Cardiac muscle cell (in vitro differentiated cells and primary cell): ENCODE measurements around the gene FAM120A. TPM values are rescaled to one million over a fixed set of nuclear protein-coding genes. Genes with fewer than 3 reads are reported as not detected.

Experiments used
- DNase-seq, 2 donors: peaks; one replicate each; pipeline versions ENCODE4 v3.0.0 to v3.0.0-alpha.2; 2010 to 2017; ENCODE audit warnings: low read depth in 1 of 2, low spot score in 1 of 2
- H3K27ac ChIP-seq: fragments of 200-600 bp; sonication (generic); 2 replicates; pipeline ENCODE4 v1.5.1; 2016
- H3K27me3 ChIP-seq: fragments of 200-600 bp; sonication (generic); 2 replicates; pipeline ENCODE4 v1.6.0; 2016; ENCODE audit warnings: control low read depth
- H3K36me3 ChIP-seq: fragments of 200-600 bp; sonication (generic); 2 replicates; pipeline ENCODE4 v1.5.1; 2016; ENCODE audit warnings: control low read depth
- H3K4me1 ChIP-seq: fragments of 200-600 bp; sonication (generic); 2 replicates; pipeline ENCODE4 v1.8.1; 2017; ENCODE audit warnings: low read depth, mild to moderate bottlenecking, mixed run types
- H3K4me3 ChIP-seq: fragments of 200-600 bp; sonication (generic); 2 replicates; pipeline ENCODE4 v1.5.1; 2016; ENCODE audit warnings: mild to moderate bottlenecking
- H3K9me3 ChIP-seq: fragments of 200-600 bp; sonication (generic); 2 replicates; pipeline ENCODE4 v1.5.1; 2017; ENCODE audit warnings: low read depth, mild to moderate bottlenecking, control low read depth
- polyA plus RNA-seq: library from polyadenylated mRNA; unstranded; fragments of >200 nt; fragmentation: Nextera tagmentation; extraction: Ambion mirVana; gene quantifications from 2 replicates; pipeline ENCODE4 v1.2.1, GENCODE V29; 2016
- total RNA-seq: library from RNA; depleted of rRNA; stranded (reverse); fragments of >200 nt; gene quantifications from 2 replicates; pipeline ENCODE4 v1.2.3, GENCODE V29; 2016
- TF ChIP-seq, protein P1 (sequence below): IDR thresholded peaks from 2 replicates; pipeline ENCODE4 v1.5.1; 2012; ENCODE audit warnings: low read depth, mild to moderate bottlenecking, low read length

Gene FAM120A
- total and polyA plus RNA-seq, 2 experiments from 2014 or later: 12.9 to 39.8 TPM

- Histone ChIP-seq H3K4me3 (no peak overlapping the region), H3K9me3 (no peaks in the 10 kb centered on the region), H3K36me3 (peaks cover 50% of the 10 kb centered on the region), H3K4me1 (peaks cover 14% of the 10 kb centered on the region), H3K27me3 (no peaks in the 10 kb centered on the region), H3K27ac (no peak overlapping the region)
- TF ChIP-seq, protein P1, sequence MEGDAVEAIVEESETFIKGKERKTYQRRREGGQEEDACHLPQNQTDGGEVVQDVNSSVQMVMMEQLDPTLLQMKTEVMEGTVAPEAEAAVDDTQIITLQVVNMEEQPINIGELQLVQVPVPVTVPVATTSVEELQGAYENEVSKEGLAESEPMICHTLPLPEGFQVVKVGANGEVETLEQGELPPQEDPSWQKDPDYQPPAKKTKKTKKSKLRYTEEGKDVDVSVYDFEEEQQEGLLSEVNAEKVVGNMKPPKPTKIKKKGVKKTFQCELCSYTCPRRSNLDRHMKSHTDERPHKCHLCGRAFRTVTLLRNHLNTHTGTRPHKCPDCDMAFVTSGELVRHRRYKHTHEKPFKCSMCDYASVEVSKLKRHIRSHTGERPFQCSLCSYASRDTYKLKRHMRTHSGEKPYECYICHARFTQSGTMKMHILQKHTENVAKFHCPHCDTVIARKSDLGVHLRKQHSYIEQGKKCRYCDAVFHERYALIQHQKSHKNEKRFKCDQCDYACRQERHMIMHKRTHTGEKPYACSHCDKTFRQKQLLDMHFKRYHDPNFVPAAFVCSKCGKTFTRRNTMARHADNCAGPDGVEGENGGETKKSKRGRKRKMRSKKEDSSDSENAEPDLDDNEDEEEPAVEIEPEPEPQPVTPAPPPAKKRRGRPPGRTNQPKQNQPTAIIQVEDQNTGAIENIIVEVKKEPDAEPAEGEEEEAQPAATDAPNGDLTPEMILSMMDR: no peak
- no peak for DNase-seq
Measured at GRCh38 chr9:93532141-93532540, 80.7 kb downstream of the FAM120A start.

DNA sequence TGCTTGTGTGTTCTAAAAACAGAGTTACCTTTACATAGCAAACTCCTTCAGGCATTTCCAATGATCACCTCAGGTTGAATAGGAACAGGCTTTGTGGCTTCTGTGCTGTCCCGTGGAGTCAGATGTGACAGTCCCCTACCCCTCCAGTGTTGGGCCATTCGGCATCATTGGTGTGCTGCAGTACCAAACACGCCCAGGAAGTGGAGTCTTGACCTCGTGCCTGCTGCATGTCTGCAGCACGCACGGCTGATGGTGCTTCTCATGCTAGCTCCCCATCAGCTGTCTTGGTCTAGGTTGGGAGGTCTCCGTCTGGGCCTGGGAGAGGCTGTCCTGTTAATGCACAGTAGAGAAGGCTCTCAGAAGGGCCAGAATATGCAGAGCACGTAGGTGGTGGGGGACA lies 82.4 kb downstream of the FAM120A start:
- no peak for DNase-seq
- Histone ChIP-seq H3K4me1 (peaks cover 14% of the 10 kb centered on the region), H3K27ac (no peak overlapping the region), H3K36me3 (peaks cover 43% of the 10 kb centered on the region), H3K27me3 (no peaks in the 10 kb centered on the region), H3K4me3 (no peak overlapping the region), H3K9me3 (no peaks in the 10 kb centered on the region)
- TF ChIP-seq, protein P1: no peak

- H3K27ac ChIP-seq: peak overlapping the region; percentile 66
- DNase-seq: peak in 1 of 2 donors; percentile 53
- H3K36me3 ChIP-seq: peaks cover 20% of the 10 kb centered on the region
- peaks cover 22% of the 10 kb centered on the region for H3K4me1 ChIP-seq
- no peaks in the 10 kb centered on the region for H3K27me3 ChIP-seq
- TF ChIP-seq, protein P1: no peak
- H3K9me3 ChIP-seq: no peaks in the 10 kb centered on the region
- H3K4me3 ChIP-seq: no peak overlapping the region
Measured at GRCh38 chr9:93536167-93536566, 84.7 kb downstream of the FAM120A start.

GRCh38 chr9:93536874-93537273 lies 85.4 kb downstream of the FAM120A start:
- Histone ChIP-seq H3K9me3 (no peaks in the 10 kb centered on the region), H3K36me3 (peaks cover 13% of the 10 kb centered on the region), H3K4me3 (no peak overlapping the region), H3K4me1 (peaks cover 29% of the 10 kb centered on the region), H3K27me3 (no peaks in the 10 kb centered on the region), H3K27ac (peak overlapping the region; percentile 66)
- no peak for DNase-seq
- TF ChIP-seq, protein P1: no peak

DNA sequence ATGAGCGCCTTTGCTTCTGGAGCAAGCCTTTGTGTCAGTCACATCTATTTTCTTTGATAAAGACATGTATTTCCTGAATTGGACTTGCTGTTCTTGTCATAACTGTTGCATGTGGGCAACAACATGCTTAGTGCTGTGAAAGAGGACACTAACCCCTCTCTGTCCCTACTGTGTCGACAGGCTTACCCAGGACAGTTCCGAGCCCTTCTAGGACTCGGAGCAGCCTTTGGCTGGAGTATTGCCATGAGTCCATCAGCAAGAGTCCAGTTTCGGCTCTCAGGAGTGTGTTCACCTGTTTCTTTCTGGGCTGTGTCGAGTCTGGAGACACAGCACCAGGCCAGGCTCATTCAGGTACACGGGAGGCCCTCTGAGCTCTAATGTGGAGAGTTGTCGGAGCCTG lies 88.8 kb downstream of the FAM120A start:
- TF ChIP-seq, protein P1: no peak
- Histone ChIP-seq H3K9me3 (no peaks in the 10 kb centered on the region), H3K4me3 (no peak overlapping the region), H3K27ac (peak overlapping the region; percentile 60), H3K27me3 (no peaks in the 10 kb centered on the region), H3K4me1 (peaks cover 47% of the 10 kb centered on the region), H3K36me3 (no peaks in the 10 kb centered on the region)
- DNase-seq: no peak

- peaks cover 41% of the 10 kb centered on the region for H3K4me1 ChIP-seq
- TF ChIP-seq, protein P1: no peak
- H3K36me3 ChIP-seq: no peaks in the 10 kb centered on the region
- no peak overlapping the region for H3K4me3 ChIP-seq
- no peak for DNase-seq
- H3K27ac ChIP-seq: peak overlapping the region; percentile 76
- no peaks in the 10 kb centered on the region for H3K27me3 ChIP-seq
- H3K9me3 ChIP-seq: no peaks in the 10 kb centered on the region
Measured at GRCh38 chr9:93541005-93541404, 89.5 kb downstream of the FAM120A start.
